COLO668 (cell line): ENCODE data around the gene SNCAIP.
A peak's percentile ranks its signal among the peaks of the same experiment; 100 is the strongest.
"Not testable (repeated sequence)": the region's sequence is repeated elsewhere in the genome, so short reads cannot be mapped to it uniquely, and the experiment has no call there.

Experiments
- DNase-seq: peaks from one replicate; lab custom pipeline; 2025; ENCODE audit not compliant: unreplicated experiment; lab: John Stamatoyannopoulos, UW

SNCAIP gene

DNA sequence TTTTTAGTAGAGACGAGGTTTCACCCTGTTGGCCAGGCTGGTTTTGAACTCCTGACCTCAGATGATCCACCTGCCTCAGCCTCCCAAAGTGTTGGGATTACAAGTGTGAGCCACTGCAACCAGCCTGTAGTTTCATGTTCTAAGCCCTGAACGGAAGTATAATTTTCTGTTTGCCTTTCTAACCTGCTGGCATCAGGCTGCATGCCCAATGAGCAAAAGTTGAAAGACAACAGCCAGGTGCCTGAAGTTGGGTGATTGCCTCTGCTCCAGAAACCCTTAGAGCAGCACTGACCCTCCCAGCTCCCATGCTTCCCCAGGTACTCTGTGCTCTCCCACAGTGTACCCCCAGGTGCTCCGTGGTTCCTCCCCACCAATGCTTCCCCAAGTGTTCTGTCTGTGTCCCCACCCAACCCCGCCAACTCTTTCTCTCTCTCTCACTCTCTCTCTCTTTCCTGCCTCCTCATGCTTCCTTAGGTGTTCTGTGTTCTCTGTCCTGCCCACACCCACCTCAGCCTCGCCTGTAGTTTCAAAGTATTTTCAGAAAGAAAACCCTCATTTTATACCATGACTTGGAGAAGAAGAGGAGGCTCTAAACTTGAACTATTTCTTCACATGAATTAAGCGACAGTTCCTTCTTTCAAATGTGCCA is 145.3 kb downstream of the SNCAIP start:
- DNase-seq: no peak

GRCh38 chr5:122458278-122458872 is 146.3 kb downstream of the SNCAIP start:
- DNase-seq: no peak

DNA sequence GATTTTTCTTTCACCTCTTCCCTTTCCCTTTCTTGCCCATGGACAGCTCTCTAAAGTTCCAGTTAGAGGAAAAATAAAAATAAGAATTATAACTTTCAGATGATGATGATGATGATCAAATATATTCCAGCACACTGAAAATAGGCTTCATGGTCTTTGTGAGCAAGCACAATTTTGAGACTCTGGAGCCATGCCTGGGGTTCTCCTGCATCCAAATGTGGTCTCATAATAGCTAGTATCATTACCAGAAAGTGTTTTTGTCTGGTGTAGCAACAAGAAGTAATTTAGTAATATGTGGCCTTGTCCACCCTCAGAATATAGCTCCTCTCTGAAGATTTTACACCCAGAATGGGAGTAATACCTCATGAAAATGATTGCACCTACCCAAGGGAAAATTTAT is 150.4 kb downstream of the SNCAIP start:
- DNase-seq: no peak

DNA sequence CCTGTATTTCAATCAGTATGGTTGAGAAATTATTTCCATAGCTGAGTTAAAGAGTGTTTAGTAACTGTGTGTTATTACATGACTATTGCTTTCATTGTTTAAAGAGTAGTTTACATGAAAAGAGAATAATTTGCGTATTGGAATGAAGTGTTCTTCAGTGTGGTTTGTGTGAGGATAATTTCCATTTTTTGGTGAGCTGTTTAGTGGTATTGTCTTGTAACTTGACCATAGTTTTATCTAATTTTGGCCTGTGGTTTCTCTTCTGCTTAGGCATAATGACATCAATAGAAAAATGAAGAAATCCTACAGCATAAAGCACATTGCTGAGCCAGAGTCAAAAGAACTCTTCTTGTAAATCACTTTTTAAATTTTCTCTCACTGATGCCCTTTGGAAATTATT is 151.2 kb downstream of the SNCAIP start:
- DNase-seq: no peak

DNA sequence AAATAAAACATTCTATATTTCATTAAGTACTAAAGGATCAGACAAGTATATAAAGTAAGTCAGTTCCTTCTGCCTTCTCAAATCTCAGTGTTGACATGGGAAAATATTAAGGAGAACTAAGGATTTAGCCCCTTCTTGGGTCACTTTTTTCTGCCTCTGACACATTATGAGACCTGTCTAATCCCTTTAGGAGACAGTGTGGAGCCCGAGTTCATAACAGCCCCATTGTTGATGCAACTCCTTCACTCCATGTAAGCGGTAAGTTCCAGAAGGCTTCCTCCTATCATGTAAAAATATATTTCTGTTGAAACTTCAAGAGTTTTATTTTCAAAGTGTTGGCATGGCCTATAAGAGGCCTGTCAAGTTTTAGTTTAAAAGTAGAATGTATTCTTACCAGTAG is 152.2 kb downstream of the SNCAIP start:
- DNase-seq: no peak

DNA sequence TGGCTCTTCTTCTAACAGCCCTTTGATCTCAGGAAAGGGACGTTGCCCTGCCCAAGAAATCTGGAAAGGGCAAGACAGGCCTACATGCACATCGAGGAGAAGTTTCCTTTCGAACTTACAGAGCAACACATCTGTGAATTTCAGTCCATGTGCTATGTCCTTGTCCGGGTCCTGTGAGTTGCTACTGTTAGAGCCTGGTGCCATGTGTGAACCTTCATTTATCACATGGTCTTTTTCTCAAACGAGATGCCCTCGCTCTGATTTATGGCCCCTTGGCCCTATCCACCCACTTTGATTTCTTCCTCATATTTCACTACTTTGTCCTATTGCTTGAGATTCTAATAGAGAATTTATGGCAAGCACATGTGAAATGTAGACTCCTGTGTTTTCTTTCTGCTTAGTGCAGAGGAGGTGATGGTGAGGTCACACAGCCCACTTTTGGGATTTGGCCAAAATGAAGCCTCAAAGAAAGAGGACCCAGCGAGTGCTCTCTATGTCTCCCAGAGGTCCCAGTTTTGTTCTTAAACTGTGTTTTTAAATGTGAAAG is 153.1 kb downstream of the SNCAIP start:
- no peak for DNase-seq

DNA sequence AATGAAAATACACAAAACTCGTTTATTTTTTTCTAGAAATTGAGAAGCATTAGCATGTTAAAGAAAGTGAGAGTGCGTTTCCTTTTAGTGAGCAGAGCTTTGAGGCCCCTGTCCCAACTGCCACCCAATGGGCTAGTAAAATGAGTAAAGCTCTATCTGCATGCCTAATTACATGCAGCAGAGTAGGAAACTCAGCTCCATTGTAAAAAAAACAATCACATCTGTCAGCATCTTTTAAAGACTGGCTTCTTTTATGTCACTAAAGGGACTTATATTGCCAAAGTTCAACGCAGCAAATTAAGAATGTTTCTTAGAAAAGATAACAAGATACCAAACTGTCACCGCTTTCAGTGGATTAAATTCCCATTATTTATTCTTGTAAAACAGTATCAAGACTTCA is 154.0 kb downstream of the SNCAIP start:
- no peak for DNase-seq

DNA sequence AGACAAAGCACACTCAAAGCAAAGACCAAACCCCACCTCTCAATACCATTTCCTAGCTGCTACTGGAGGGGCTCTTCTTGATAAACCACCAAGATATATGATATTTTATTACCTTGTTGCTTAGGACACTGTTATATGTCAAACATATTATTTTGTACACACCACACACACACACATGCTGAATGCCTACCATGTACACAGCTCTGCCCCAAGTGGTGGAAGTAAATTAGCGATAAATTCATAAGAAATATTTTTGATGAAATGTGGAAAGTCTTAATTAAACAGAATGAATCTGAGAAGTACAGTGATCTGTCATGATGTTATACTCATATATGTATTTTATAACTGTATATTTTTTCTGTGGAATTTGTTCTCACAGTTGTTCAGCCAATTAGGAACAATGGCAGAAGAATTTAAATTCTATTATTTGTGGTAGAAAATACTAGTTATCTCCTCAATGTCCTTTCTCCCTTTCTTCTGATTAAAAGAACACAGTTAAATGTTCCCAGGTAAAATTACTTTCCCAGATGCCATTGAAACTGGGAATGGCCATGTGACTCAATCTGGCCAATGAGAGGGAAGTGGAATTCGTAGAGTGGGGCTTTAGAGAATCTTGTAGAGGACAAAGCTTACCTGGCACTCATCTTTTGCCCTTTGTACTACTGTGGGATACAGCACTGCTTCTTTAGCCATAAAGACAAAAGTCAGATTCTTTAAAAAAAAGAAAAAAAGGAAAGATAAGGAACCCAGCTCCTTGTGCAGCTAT is 156.5 kb downstream of the SNCAIP start:
- no peak for DNase-seq

DNA sequence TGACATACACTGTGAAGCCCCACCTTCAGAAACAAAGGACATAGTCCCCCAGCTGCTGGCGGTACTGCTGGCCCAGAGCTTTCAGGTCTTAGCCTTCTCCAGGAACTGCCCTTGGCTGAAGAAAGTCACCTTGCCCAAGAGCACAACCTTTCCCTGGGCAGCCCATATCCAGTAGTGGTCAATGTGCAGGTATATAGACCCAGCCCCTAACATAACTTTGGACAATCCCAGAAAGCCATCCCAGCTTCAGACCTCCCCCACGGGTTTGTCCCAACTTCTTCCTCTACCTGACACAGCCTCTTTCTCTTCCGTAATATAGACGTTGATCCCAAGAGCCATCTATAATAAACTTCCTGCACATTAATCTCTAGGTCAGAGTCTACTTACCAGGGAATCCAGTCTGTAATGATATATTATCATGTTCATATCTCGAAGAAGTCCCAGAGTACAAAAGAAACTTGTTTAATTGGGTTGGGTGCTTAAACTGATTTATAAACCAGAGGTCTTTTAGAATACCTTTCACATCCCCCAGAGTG is 157.4 kb downstream of the SNCAIP start:
- DNase-seq: peak; percentile 4

DNA sequence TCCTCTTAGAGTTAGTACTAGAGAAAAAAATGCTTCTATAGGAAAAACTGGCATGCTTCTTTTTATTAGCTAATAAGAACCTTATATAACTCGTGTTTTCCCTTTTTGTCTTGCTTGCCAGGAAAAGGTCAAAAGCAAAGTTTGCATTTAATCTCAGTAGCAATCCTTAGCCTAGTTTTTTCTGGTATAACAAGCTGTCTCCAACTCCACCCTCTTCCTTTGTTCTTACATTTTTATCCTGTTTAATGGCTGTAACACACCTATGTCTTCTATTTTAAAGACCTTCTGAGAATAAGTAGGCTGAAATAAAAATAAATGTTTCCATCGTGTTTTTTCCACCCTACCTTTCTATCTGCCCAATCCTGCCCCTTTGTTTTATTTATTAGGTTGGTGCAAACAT is 158.3 kb downstream of the SNCAIP start:
- no peak for DNase-seq

DNA sequence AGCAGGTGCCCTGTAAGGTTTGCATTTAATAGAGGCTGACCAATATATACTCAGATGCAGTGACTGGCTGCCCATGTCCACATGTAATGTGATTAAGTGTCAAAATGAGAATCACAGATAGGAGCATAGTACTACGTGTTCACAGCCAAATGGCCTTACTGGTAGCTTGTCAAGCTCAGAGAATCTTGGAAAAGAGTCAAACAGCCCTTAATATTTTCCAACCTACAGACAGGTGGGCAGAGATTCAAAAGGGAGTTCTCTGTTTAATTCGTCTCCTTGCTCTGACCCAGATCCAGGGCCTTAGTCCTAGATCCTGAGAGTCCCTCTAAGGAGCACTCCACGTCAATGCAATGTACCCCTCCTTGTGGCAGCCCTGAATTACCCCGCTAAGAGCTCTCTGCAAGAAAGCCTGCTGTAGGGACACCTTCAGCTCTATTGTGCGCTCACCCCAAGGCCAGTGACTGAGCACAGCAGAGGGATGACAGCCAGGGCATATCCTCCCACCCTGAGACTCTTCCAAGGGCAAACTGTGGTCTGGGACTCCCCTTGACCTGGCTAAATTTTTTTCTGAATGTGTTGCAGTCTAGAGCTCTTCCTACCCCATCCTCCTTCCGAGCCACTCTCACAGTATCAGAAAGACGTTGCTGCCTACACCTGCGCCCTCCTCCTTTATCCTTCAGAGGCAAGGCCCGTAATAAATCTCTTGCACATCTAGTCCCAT is 159.2 kb downstream of the SNCAIP start:
- no peak for DNase-seq

DNA sequence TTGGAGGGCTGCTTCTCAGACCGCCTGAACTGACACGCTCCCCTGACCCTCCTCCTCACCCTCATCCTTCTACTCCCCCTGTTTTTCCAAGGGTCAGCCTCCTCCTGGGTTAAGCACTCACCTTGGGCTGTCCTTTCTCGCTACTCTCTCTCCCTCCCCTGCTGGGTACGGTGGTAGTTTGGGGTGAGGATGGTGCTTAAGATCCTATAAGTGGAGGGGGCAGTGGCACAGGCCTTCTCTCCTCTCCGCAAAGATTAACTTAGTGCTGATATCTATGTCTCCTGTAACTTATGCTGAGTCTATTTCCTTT is 159.7 kb downstream of the SNCAIP start:
- no peak for DNase-seq

DNA sequence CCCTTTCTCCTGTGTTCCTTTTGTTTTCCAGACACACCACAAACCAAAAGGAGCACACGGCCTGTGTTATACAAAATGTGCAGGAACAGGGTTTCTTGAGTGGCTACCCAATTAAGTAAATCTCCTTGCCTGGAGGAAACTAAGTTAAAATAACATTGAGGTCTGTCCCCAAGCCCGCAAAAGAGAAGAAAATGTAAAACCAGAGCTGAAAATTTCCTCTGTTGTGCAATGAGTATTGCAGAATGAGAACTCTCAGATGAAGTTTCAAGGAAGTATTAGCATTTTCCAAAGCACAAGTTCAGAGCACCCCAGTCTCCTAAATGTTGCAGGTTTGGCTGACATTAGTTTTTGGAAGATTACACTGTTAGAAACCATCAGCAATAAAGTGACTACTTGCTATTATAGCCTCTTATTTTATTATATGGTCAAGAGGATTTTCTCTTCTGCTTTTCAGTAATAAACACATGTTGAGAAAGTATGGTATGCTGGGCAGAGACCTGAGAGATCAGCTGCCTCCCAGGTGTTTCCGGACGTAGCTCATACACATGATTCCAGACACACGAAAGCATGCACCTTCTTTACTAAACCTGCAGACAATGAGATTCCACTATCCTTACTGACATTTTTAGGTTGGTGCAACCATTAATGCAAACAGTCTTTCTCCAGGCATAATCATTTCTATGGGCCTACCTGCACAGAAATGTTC is 161.3 kb downstream of the SNCAIP start:
- no peak for DNase-seq

GRCh38 chr5:122473941-122474340 is 161.9 kb downstream of the SNCAIP start:
- DNase-seq: no peak

GRCh38 chr5:122478741-122479442 is 166.9 kb downstream of the SNCAIP start:
- DNase-seq: no peak

GRCh38 chr5:122480146-122480545 is 168.1 kb downstream of the SNCAIP start:
- no peak for DNase-seq

DNA sequence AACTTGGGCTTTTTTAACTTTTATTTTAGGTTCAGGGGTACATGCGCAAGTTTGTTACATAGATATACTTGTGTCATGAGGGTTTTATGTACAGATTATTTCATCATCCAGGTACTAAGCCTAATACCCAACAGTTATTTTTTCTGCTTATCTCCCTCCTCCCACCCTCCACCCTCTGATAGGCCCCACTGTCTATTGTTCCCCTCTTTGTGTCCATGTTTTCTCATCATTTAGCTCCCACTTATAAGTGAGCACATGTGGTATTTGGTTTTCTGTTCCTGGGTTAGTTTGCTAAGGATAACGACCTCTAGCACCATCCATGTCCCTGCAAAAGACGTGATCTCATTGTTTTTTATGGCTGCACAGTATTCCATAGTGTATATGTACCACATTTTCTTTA is 172.1 kb downstream of the SNCAIP start:
- DNase-seq: no peak

DNA sequence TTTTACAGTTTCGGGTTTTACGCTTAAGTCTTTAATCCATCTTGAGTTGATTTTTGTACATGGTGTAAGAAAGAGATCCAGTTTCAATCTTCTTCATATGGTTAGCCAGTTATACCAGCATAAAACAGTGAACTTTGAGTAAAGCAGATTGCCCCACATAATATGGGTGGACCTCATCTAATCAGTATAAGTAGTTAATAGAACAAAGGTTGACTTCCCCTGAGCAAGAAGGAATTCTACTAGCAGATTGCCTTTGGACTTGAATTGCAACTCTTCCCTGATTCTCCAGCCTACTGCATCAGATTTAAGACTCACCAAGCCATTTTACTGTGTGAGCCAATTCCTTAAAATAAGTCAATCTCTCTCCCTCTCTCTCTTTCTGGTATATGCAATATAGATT is 173.2 kb downstream of the SNCAIP start:
- DNase-seq: no peak

GRCh38 chr5:122486616-122487015 is 174.6 kb downstream of the SNCAIP start:
- not testable (repeated sequence) for DNase-seq

DNA sequence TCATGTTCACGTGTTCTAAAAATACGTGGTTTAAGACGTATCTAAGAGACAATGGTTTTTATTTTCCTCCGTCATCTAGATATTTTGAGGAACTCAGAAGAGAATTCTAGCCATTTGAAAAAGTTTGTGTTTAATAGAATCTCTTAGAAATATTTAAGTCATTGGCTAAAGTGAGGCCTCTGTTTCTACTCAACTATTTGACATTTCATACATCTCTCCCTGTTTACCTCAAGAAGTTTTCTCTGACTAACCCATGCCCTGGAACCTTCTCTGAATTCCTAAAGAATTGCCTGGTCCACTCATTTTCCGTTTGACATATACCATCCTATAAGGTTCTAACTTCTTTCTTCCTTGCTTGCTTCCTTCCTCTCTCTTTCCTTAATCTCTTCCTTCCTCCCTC is 178.7 kb downstream of the SNCAIP start:
- no peak for DNase-seq
